GM10847 (cell line): ENCODE data around the gene MUC13.

ENCODE experiments used
- POLR2A ChIP-seq: IDR thresholded peaks from 2 replicates; pipeline ENCODE4 v1.6.1; 2011; ENCODE audit not compliant: insufficient read length; ENCODE audit errors: extremely low read depth

Gene MUC13

DNA sequence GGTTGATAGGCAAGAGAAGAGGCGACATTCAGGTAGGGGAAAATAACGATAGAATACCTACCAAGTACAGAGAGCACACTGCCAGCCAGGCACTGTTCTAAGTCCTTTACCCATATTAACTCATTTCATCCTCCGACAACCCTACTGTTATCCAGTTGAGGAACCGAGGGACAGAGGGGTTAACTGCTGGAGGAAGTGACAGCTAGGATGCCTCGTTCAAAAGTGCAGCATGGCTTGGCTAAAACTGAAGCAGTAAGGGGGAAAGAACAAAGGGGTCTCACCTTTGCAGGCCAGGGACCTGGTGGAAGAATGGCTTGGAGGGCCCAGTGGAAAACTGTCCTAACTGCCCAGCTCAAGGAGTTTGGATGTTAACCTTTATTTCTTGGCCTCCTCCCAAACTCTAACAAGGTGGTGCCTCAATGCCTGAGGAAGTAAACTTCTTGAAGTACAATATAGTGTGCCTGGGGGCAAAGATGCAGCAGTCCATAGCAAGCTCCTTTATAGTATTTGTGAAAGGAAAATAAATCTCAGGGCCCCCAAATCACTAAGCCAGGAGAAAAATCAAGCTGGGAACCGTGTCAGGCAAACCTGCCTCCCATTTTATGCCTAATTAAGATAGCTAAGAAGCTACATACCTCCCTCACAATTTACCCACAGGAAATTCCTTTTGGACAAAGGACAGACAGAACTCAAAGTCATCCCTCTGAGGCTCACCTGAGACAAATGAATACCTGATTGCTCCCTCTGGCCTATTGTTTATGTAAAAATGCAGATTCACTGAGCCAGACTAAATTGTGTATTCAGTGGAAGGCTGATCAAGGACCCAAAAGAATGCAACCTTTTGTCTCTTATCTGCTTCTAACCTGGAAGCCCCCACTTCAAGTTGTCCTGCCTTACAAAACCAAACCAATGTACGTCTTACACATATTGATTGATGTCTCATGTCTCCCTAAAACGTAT lies 45.8 kb downstream of the MUC13 start:
- TF ChIP-seq POLR2A, result no peak

DNA sequence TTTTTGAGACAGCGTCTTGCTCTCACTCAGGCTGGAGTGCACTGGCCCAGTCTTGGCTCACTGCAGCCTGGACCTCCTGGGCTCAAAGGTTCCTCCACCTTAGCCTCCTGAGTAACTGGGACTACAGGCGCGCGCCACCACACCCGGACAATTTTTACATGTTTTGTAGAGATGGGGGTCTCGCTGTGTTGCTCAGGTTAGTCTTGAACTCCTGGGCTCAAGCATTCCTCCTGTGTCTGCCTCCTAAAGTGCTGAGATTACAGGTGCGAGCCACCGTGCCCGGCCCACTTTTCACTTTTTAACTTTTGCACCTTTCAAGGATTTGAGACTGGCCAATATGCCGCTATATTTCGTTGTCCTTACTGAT lies 46.6 kb downstream of the MUC13 start:
- TF ChIP-seq POLR2A, result no peak

DNA sequence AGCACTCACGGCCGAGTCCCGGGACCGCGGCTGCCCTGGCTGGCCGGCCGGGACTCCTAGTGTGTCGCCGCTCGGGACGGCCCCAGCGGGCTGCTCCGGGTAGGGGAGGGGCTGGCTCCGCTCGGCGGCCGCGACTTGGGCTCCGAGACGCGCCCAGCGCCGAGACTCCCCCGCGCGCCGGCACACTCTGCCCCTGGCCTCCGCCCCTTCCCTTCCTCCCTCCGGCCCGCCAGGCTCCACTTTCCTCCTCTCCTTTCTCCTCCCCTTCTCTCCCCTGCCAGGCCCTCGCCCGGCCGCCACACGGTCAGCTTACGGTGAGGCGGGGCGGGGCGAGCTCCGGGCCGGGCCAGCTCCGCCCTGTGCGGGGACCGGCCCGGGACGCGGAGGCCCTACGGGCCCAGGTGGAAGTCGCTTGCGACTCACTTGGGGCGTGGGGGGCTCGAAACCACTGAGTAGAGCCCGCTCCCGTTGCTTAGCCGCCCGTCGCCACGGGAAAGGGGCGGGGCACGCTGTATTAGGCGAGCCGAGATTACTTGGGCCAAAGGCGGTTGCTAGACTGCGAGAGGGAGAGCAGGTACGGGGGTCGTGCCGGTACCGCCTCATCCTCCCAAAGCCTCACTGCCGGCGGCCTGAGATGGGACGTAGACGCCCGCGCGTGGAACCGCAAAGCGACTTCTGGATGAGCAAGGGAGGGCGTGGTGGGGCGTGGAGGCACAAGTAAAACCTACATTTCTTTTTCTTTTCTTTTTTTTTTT lies 47.2 kb downstream of the MUC13 start, which contains the start of gene ITGB5:
Gene ITGB5 (minus strand): TSS at position 189 of the 755 bp plus-strand sequence. CDS start 365 bp downstream, outside the sequence.
- TF ChIP-seq POLR2A, result no peak

DNA sequence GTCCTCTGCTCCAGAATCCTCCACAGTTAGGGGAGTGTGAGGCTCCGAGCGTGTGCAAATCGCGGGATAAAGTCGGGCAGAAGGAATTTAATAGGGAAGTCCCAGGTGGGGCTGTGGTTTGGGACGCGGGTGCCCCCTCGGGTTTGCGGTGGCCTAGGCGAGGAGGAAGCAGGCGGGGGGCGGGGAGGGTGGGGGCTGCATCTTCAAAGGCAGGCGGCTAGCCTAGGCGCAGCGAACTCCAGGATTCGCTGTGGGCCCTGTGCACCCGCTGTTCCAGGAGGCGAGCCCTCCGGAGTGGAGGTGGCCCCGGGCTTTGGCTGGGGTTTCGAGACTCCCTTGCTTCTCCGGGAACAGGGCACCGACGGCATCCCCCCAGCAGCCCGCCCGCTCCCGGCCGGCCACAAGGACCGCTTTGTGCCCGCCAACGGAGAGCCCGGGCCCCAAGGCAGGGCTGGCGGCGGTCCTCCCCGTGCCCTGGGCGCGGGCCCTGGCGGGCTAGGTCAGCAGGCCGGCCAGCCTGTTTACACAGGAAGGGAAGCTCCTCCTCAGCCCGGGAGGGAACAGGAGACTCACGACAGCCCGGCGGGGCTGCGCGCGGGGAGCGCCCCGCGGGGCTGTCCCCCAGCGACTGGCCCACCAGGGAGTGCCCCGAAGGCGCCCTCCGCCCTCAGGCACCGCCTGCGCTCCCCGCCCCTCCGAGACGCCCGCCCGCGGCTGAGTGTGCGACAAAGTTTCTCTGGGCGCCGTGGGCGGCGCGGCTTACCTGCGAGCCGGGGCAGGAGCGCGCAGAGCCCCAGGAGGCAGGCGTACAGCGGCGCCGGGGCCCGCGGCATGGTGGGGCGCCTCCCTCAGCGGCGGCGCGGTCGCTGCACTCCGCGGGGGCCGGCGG lies 48.1 kb downstream of the MUC13 start:
- TF ChIP-seq POLR2A, result no peak

DNA sequence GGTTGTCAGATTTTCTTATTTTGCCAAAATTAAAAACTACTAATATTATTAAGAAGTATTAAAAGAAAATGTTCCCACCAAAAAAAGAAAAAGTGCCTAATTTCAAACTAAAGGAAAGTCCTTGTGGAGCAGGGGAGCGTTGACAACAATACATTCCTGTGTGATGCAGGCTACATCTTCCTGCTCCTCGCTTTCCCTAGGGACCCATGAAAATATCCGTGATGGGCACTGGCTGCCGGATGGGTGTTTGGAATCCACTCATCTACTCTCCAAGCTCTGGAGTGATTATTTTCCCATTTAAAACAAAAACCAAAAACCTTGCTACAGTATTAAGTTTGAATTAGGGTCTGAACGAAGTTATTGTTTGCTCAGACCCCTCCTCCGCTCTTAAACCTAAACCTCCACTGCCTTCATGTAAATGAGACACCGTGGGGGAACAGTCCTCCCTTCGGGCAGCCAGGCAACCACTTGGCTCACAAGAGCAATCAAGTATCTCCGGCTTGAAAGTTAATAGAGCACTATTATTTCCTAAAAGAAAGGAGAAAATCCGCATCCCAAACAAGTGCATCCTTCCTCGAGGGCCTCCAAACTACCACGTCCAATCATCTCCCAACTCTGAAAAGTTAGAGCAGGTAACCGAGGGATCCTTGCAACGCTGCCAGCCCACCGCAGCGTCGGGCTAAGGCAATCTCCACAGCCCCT lies 48.9 kb downstream of the MUC13 start:
- no peak for TF ChIP-seq POLR2A

DNA sequence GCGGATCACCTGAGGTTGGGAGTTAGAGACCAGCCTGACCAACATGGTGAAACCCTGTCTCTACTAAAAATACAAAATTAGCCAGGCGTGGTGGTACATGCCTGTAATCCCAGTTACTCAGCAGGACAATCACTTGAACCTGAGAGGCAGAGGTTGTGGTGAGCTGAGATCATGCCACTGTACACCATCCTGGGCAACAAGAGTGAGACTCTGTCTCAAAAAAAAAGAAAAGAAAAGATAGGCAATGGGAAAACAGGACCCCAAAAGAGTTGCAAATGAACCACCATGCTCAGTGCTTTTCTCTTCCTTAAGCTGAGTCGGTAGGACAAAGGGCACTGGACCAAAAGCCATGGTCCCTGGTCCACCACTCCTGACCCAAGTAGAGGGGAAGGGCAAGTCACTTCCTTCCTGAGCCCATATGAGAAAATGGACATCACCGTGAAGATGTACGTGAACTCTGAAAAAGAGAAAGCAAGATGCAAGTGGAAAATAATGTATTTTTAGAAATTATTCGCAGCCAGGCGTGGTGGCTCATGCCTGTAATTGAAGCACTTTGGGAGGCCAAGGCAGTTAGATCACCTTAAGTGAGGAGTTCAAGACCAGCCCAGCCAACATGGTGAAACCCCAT lies 50.0 kb downstream of the MUC13 start:
- TF ChIP-seq POLR2A, result no peak

DNA sequence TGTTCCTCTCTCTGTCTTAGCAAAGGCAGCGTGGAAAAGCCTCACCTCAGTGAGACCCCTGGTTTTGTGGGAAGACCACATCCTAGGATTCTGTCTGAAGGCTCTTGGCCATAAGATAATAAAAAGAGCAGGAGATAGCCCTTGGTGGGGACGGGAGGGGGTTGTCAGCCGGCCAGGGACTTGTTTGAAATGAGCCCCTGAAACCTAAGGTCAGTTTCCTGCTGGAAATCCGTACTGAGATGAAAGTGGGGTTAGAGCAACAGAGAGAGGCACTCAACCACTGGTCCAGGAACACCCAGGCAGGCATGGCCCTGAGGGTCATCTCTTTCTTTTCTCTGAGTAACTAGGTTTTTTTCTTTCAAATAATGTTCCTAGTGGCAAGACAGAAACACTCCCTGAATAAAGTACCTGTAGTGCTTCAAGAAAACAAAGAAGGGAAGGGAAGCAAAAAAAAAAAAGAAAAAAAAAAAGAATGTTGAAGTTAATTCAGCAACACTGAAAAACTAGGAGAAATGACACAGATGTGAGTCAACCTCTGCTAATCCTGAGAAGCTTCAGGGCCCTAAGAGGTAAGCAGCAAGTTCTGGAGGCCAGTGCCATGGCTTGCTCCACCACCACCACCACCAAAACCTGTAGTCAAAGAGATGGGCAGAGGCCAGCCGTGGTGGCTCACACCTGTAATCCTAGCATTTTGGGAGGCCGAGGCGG lies 50.6 kb downstream of the MUC13 start:
- TF ChIP-seq POLR2A, result no peak

DNA sequence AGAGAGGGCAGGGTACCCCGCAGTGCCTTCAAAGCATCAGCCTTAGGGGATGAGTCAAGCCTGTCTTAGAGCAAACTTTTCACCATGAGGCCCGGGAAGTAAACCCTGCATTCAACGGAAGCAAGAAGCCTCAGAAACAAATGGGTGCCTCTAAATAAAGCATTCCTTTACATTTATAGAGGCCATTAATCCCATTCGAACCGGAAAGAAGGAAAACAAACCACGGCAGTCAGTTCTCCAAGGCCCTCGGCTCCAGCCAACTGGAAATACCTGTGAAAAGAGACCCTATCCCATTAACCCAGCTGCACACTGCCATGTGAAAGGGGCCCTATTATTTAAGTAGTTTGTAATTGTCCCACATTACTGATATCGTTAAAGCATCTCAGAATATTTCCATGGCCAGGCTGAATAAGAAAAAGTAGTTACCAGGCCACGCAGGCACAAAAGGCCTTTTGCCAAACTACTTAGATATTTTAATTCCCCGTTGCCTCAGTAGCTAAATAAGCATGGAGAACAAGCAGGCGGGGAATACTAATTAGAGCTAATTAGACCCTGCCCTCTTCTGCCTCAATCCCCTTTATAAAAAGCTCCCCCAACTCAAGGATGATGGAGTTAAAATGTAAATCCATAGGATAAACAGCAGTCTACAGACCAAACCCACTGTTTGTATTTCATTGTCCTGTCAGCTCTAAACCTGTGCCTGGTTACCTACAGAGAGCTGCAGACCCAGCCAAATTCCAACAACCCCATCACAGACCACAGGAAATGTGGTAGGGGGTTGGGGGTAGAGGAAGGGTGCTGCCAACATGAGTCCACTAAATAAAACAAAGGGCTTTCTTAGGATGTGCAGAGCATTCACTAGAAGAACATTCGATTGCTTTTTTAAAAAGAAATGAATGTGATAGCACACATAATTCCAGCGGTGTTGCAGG lies 51.5 kb downstream of the MUC13 start:
- TF ChIP-seq POLR2A, result no peak

DNA sequence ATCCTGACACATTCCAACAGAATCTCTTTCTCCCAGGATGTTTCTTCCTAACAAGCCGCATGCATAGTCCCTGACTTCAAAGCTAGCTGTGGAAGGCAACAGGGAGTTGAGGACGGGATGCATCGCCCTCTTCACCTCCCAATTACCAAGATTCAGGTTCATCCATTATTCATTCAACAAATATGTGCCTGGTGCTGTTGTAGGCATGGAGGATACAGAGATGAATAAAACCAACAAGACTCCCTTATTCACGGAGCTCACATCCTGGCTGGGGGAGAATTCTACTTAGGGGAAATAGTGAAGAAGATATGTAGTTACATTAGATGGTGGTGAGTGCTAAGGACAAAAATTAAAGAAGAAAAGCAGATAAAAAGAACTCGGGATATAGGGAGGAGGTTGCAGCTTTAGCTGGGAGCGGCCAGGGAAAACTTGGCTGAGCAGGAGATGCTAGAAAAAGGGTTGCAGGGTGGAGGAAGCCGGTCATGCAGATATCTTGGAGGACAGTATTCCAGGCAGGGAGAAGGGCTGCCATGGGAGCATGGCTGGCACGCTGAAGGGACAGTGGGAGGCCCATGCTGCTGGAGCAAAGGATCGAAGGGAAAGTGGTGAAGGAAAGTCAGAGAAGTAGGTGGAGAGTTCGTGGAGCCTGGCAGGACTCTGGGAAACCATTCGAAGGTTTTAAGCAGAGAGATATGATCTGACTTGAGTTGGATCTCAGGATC lies 52.4 kb downstream of the MUC13 start:
- no peak for TF ChIP-seq POLR2A

DNA sequence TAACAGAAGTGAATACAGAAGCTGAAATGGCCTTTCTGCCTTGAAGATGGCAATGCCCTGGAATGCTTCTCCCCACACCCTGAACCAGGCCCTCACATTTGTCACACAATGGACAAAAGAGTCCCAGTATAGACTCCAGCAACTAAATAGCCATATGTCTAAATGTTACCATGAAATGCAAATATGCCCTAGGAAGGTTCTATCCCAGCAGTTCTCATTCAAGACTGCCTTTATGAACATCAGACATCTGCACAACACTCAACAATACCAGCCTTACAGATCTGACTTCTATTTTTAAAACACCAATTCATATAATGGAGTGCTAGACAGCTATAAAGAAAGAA lies 55.2 kb downstream of the MUC13 start:
- no peak for TF ChIP-seq POLR2A

DNA sequence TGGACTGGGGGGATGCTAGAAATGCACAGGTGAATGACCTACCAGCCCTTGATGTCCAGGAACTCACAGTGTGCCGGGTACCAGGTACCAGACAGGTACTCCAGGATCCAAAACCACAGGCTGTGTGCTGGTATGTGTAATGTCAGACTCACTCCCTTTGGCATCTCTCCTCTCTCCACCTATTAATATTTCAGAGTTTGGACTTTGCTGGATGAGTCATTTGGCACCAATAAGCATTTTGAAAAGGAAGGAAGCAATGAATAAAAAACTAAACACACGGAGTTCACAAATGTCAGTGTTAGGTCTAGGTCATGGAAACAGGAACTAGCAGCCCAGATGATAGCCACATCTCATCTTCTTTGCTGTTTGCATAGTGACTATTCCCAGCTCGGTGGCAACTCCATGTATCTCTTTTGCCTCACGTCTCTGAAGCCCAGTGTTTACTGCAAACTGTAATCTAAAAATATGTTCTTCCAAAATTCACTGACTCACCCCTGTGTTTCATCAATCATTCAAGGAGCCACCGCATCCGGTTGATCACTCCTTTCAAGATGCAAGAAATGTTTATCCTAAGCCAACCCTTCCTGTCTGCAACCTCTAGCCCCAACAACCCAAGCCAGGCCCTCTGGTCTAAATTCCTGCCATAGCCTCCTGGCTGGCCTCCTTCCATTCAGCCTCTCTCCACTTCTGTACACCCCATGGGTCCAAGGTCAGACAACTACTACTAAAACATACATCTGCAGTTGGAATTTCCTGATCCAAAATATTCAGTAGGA lies 55.8 kb downstream of the MUC13 start:
- no peak for TF ChIP-seq POLR2A

DNA sequence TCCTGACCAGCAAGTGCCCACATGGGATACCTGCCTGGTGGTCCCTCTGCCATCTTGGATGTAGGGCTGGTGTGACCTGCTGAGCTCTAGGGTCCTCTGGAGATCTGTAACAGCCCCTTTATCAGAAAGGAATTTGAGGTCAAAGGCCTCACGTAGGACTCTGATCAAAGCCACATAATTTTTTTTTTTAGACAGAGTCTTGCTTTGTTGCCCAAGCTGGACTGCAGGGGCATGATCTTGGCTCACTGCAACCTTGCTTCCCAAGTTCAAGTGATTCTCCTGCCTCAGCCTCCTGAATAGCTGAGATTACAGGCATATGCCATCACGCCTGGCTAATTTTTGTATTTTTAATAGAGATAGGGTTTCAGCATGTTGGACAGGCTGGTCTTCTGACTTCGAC lies 56.9 kb downstream of the MUC13 start:
- TF ChIP-seq POLR2A, result no peak
